Nucleus accumbens (tissue), 56 donors: ENCODE data around the gene GIGYF2.

Experiments
- DNase-seq, 56 donors: peaks; one replicate each; lab custom pipeline; 2025; lab: John Stamatoyannopoulos, UW

The GIGYF2 gene

DNA sequence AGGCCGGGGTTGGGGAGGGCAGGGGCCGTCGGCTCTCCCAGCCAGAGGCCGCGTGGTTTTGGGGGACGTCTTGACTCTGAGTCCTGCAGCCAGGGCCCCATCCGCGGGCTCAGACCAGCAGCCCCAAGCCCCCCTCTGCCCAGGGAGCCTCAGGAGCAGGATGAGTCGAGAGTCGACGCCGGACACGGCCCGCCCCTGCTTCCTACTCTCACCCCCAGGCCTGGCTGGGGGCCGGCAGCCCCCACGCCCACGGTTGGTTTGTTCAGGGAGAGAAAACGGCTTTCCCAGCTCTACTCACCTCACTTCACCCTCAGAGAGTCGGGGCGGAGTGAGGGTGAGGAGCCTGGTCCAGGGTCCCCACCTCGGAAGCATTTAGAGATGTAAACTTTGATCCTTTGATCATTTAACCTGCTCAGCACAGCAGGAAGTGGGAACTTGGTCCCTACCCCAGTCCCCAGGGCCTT, 179.9 kb downstream of the GIGYF2 start:
- DNase-seq, result no peak

DNA sequence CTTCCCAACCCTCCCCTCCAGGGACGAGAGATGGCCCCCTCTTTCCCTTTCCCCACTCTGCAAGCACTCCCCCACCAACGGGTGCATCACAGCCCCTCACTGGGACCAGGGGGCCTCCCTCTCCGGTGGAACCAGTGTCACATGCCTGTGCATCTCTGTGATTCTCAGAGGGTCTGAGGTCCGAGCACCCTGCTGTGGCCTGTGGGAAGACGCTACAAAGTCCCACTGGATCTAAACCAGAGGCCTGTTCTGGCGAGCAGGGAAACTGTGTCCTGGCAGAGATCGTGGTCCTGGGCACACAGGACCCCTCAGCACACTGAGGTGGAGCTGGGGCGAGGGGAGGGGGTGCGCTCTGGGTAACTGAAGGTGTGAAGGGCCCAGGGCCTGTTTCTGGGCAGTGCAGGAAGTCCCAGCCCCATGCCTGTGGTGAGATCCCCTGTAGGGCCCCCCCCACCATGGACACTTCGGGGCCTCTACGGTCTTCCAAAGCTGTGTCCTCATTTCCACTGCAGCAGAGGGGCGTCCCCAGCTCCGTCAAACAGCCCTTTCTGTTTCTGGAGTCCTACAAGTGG, 180.9 kb downstream of the GIGYF2 start:
- DNase-seq, result no peak

DNA sequence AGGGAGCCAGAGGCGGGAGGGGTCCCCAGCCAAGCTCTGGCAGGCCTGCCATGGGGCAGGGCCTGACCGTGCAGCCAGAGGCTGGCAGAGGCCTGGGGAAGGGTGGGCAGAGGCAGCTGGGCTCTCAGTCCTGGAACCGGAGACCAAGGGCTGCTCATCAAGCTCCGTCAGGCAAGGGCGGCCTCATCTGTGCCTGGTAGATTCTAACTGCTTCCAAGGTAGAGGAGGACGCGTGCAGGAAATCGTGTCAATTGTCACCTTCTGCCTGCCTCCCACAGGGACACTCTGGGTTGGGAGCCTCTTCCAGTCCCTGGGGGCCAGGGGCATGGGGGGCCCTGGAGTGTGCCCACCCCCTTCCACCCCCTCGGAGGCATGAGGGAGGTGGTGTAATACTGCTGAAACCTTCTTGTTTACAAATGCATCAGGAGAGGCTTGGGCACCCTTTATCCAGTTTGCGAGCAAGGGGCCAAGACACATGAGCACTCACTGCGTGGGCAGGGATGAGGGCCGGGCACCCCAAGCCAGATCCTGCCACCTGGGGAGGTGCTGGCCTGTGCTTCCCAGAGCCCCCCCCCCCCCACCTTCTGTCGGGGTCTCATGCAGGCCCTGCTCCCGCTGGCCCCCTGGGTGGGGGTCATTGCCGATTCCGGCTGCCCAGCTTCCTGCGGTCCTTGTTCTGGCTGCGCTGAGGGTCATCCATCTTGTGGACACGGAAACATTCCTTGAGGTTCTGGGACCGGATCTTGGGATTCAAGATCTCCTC, 181.9 kb downstream of the GIGYF2 start:
- peak in 3 of 56 donors; percentile 20 to 37 (median 23) for DNase-seq

DNA sequence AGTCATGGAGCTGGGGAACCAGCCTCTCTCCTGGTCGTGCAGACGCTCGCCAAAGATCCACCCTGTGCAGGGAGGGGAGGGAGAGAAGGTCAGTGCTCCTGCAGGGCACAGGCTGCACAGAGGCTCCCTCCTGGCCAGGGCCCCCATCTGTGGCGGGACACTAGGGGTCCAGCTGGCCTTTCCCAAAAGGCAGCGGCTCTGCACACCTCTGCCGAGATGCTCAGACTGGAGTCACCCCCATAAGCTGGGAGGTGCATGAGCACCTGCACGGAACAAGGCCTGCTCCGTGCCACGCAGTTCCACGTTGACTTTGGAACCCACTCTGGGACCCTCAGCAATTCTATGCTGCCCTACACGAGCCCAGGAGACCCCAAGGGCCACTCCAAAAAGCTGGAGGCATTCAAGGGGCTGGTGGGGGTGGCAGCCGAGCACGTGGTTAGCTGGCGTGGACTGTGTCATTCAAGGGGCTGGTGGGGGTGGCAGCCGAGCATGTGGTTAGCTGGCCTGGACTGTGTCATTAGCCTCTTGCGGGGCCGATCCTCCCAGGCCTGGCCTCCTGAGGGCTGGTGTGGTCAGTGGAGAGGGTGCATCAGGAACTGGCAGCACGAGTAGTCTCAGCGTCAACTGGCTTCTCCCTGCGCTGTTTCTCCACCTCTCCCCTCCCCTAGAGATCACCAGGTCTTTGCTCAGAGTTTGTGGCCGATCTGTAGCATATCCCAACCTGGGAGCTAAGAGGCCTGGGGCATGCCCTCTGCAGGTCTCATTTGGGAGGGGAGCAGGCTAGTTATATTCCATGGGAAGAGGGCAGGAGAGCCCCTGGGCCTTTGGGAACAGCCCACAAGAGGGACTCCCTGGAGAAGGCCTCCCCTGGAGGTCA, 182.7 kb downstream of the GIGYF2 start:
- no peak for DNase-seq

DNA sequence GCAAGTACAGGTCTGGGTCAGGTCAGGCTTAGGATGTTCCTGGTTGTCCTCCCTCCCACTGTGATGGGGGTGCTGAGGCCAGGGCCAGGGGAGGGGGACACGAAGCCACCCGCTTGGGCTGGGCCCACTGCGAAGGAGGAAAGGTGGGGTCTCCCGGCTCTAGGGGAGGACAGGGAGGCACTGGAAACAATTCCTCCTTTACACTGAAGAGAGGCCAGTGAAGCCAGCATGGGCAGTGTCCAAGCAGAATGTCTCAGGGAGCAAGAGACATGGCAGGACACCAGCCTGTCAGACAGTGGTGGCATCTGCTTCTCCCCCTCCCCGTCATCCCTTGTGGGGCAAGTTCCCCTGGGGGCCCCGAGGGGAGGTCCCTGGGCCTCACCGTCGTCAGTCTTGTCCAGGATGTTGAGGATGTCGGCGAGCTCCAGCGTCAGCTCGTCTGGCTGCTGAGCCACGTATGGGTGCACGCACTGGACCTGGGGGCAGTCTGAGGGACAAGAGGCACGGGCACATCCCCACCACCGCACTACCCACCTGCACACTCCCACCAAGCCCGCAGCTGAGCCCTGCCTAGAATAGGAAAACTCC, 183.7 kb downstream of the GIGYF2 start:
- DNase-seq, result no peak

DNA sequence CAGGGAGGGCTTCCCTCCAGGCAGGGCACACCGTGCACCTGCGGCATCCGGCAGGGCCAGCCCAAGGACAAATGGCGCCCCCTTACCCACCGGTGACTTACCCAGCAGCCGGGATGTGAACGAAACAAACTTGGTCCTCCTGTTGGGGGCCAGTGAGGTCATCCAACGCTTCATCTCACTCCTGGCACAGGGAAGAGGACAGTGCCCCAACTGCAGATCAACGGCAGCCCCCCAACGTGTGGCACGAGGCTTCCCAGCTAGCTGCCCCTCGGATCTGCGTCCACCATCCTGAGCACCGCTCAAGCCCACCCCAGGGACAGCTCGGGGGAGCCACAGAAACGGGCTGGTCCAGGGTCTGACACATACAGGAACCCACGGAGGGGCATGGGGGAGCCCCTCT, 185.0 kb downstream of the GIGYF2 start:
- no peak for DNase-seq

DNA sequence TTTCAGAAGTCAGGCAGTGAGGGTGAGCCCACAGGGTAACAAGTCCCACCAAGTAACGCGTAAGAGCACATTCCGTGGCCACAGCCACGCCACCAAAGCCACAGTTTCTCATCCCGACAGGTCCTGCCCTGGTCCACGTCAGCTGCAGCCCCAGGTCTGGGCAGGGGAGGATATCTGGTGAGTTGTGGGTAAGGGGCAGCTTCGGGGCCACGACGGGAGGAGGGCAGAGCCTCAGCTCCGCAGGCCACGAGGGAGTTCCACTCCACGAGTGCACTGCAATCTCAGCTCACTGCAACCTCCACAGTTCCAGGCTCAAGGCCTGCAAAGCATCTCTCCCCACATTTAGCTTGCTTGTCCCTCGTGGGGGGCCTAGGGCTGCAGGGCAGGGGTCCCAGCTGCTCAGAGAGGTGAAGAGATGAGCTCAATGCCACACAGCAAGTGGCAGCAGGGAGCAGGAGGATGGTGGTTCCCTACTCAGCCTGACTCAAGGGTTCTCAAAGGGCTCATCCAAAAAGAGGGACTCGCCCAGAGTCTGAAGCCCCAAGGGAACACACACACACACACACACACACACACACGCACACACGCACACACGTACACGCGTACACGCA, 185.5 kb downstream of the GIGYF2 start:
- no peak for DNase-seq

DNA sequence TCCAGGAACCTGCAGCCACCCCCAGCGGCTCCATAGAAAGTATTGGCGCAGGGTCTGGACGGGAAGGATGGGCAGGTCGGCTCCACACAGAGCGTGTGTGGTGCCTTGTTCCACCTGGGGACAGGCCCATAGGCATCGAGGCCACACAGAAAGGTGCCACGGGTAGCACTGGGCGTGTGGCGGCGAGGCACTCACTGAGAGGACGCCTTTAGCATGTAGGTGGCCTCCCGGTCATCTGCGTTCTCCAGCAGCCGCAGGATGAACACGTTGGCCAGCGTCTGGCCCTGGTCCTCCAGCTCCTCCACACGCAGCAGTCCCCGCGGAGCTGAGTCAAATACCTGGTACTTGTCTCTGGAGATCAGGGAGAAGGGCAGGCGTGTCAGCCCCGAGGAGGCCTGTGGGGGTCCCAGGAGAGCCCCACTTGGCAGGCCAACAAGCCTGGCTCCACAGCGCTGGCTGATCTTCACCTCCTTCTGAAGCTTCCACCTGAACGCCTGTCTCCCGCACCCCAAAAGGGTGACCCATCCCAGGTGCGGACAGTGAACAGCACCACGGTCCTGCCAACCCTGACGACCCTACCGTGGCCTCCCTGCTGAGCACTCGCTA, 186.1 kb downstream of the GIGYF2 start:
- no peak for DNase-seq

DNA sequence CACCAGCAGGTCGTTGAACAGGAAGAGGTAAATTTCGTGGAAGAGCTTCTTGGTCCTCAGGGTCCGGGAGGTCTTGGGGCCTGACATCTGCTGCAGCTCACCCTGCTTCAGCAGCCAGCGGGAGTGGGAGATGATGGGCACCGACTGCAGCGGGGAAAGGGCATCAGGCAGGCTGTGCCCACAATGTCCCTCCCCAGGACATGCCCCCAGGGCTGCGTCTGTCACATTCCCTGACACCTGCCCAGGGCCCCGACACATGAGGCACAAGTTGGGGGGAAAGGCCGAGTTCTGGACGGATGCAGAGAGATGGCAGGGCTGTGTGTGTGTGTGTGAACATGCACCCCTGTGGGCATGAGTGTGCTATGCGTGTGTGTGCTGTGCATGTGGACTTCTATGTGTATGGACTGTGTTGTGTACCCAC, 186.9 kb downstream of the GIGYF2 start:
- DNase-seq, result no peak

DNA sequence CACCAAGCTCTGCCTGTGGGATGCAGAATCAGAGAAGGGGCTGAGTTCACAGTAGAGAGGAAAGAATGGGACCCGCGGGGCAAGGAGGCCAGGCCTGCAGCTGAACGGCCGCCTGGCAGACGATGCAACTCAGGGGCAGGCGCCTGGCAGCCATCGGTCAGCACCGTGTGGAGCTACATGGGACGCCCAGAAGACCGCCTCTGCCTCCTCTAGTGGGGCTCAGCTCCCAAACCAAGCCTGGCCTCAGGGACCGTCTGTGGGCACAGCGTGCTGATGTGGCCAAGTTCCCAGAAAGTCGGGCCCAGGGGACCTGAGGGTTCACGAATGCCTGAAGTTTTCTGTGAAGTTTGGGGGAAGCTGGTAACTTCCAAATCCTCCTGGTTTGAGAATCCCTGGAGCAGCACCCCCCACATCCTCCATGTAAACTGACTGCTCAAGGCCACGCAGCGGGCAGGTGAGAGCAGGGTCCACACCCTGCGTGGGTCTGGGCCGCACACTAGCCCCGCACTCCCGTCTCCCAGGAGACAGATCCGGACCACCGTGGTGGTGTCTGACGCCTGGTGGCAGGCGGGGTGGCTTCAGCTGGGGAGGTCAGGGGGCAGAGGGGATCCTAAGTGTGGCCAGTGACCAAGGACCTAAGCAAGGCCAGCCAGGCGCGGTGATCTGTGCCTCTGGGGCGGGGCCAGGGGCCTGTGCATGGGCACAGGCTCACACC, 187.6 kb downstream of the GIGYF2 start:
- DNase-seq, result no peak

DNA sequence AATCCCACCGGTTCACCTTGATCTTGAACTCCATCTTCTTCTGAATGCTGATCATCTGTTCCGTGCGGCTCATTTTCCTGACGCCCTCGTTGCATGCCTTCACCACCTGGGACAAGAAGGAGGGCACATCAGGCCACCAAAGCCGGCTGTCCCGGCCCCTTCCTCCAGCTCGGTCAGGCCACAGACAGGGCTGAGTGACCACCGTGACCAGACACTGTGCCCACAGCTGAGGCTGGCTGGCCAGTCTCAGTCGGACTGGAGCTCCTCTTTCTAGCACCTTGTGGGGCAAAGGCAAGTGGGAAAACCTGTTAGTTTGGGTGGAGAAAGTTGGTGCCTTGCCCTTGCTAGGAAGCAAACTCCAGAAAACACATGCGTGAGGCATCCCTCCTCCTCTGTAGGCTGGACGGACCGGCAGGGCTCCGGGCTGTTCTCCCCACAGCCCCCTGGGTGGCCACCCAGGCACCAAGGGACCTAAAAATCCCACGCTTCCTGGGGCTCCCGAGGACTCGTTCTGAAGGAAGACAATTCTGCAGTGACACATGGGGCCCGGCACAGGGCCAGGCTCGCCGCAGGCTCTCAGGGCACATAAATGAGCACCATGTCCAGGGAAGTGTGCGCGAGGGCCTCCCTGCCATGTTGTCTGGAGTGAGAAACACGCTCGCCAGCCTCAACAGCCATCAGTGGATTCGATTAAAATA, 188.3 kb downstream of the GIGYF2 start:
- DNase-seq, result no peak

DNA sequence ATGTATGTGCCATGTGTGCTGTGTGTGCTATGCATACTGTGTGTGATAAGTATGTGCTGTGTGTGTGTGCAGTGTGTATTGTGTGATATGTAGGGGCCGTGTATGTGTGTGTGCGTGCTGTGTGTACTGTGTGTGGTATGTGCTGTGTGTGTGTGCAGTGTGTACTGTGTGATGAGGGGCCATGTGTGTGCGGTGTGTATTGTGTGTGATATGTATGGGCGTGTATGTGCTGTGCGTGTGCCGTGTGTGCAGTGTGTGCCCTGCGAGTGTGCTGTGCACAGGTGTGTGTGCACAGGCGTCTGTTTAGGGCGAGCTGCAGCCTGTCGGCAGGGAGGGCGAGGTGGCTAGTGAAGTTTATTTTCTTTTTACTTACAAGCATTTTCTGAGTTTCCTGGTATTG, 189.0 kb downstream of the GIGYF2 start:
- DNase-seq, result no peak

DNA sequence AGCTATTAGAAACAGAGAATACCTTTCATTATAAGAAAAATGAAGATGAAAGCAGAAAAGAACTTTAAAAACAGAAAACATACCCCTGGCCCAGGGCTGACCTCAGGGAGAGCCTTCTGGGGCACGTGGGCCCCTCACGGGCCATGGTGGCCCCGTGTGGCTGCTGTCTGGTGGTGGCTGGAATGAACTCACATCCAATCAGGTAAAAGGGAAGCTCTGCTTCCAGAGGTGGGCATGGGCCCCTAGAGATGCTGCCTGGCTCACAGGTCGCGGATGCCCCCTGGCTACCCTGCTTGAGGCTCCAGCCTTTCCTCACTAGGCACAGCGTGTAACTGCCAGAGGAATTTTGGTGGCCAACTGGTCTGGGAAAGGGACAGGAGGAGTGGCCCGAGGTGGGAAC, 189.5 kb downstream of the GIGYF2 start:
- DNase-seq, result no peak

DNA sequence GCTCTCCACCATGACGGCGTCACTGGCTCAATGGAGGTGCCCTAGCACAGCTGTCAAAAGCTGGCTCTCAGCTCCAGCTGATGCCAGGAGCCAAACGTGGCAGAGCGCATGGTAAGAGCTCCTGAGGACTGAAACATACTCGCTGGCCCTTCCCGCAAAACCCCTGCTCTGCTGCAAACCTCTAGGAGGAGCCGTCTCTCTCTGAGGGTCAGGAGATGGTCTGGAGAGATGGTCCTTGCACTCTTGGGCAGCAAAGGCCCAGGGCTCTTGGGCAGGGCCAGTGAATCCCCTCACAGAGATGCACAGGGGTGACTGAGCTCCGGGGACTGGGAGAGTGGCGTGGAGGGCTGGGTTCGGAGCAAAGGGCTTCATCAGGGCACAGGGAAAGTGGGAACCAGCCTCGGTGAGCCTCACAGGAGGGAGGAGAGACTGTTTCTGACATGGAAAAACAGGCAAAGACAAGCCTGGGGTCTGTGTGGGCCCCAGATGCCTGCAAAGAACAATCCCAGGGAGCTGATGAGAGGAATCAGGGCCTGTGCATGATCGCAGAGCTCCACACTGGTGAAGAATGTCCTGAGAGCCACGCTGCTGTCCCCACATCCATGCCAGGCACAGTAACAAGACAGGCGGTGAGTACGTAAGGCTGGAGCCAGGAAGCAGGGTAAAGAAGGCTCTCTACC, 190.2 kb downstream of the GIGYF2 start:
- DNase-seq, result no peak

DNA sequence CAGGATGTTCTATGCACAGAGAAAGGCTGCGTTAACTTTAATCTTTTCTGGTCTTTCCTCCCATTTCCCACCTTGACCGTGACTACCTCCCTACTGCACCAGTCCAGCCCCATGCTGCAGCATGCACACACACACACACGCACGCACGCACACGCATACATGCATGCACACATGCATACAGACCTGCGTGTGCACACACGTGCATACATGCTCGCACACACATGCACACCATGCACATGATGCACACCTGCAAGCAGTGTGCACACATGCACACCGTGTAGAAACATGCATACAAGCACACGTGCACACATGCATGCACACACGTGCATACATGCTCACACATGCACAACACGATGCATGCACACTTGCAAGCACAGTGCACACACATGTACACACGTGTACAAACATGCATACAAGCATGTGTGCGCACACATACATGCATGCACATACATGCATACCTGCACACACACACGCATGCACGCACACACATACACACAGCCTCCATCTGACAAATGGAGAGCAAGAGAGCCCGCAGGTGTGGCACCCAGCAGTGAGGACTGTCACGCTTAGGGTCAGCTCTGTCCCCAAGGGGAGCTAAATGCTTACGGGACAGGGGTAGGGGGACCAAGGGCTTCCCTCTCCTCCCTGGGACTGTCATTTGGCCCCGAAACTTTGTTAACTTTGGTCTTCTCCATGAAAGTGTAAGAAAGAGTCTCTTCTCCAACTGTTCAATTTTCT, 191.1 kb downstream of the GIGYF2 start:
- no peak for DNase-seq

DNA sequence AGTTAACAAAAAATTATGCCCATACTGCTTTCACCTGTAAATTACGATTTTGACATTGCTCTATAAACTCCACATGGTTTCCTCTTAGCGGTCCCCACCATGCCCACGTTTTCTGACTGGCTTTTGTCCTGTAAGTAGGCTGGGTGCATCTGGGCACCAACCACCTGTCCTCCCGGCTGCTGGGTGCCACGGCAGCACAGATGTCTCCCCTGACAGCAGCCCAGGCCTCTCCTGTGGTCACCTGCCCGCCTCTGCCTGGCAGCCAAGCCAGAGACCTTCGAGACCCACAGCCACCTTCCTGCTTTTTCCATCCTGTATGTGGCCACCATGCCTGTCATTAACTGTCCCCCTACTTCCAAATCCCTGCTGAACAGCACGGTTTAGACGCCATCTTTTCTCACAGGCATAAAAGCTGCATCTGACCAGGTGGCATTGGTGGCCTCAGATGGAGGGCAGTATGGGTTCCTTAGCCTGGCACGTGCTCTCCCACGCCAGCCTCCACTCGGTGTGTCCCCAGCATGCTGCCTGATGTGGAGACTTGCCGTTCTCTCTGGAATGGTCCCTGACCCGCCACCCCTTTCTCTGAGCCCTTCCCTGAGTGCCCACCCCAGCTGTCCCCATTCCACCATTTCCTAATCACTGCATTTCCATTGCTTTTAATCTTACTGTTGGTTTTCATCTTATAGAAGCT, 191.9 kb downstream of the GIGYF2 start:
- DNase-seq, result no peak

DNA sequence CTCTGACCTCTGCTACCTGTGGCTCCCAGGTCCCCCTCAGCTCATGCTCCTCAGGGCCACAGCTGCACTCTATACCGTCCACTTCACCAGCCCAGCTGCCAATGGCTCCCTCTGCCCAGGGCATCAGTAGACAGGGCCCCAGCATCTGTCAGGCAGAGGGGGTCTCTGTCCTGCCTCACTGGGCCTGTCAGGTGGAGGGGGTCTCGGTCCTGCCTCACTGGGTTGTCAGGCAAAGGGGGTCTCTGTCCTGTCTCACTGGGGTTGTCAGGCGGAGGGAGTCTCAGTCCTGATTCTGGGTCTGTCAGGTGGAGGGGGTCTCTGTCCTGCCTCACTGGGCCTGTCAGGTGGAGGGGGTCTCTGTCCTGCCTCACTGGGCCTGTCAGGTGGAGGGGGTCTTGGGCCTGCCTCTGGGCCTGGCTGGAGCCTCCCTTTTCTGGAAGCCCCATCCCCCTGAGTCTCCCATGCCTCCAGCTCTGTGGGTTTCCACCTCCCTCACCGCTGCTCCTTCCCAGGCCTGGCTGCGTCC, 192.8 kb downstream of the GIGYF2 start:
- no peak for DNase-seq
